ENCODE results near the gene HSD3B7.
A peak's percentile ranks its signal among the peaks of the same experiment; 100 is the strongest.

HSD3B7 gene

GRCh38 chr16:30958175-30959079 lies 26.6 kb upstream of the HSD3B7 start:
- Histone ChIP-seq H3K9me3 (ENCODE audit: insufficient read depth, low read length) (no peaks in the 10 kb centered on the region), H3K4me3 (ENCODE audit: insufficient read length, low read depth) (peak overlapping the region; percentile 87), H3K27me3 (ENCODE audit: insufficient read depth, insufficient read length) (no peaks in the 10 kb centered on the region), H3K36me3 (ENCODE audit: insufficient read depth, insufficient read length, low read length) (peaks cover 49% of the 10 kb centered on the region), H3K4me1 (ENCODE audit: insufficient read depth, insufficient read length) (peaks cover 17% of the 10 kb centered on the region), H3K9ac (ENCODE audit: insufficient read length, low read depth) (peak overlapping the region; percentile 97)
- no peak for DNase-seq (ENCODE audit: low read depth, low spot score)
- TF ChIP-seq YY1 (IDR thresholded peaks at IDR 0.05; ENCODE audit: insufficient read depth, insufficient read length) (no peak), SUZ12 (IDR thresholded peaks at IDR 0.05; ENCODE audit: extremely low read depth, insufficient read depth, insufficient read length) (no peak), ZNF274 (IDR thresholded peaks at IDR 0.05; ENCODE audit: low read depth, low read length) (no peak)

DNA sequence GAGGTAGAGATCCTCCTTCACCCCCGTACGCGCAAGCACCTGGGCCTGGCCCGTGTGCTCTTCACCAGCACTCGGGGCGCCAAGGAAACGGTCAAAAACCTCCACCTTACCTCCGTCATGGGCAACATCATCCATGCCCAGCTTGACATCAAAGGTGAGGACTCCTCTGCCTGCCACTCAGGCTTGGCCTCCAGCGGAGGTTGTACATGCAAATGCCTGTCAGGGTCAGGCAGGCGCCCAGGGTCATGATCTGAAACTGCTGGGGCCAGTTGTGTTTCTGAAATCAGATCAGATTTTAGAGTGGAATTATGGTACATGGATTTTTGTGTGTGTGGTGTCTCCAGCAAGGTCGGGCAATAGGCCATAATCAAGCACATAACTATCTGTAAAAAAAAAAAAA lies 23.6 kb upstream of the HSD3B7 start:
- H3K4me1 ChIP-seq (ENCODE audit: insufficient read depth, insufficient read length), result peaks cover 16% of the 10 kb centered on the region
- H3K9ac ChIP-seq (ENCODE audit: insufficient read length, low read depth), result no peak overlapping the region
- H3K4me3 ChIP-seq (ENCODE audit: insufficient read length, low read depth), result no peak overlapping the region
- TF ChIP-seq SUZ12 (IDR thresholded peaks at IDR 0.05; ENCODE audit: extremely low read depth, insufficient read depth, insufficient read length), result no peak
- no peak for TF ChIP-seq ZNF274 (IDR thresholded peaks at IDR 0.05; ENCODE audit: low read depth, low read length)
- no peak for TF ChIP-seq YY1 (IDR thresholded peaks at IDR 0.05; ENCODE audit: insufficient read depth, insufficient read length)
- DNase-seq (ENCODE audit: low read depth, low spot score), result no peak
- no peaks in the 10 kb centered on the region for H3K27me3 ChIP-seq (ENCODE audit: insufficient read depth, insufficient read length)
- no peaks in the 10 kb centered on the region for H3K9me3 ChIP-seq (ENCODE audit: insufficient read depth, low read length)
- H3K36me3 ChIP-seq (ENCODE audit: insufficient read depth, insufficient read length, low read length), result peaks cover 77% of the 10 kb centered on the region

GRCh38 chr16:30963925-30964511 lies 21.0 kb upstream of the HSD3B7 start:
- Histone ChIP-seq H3K4me1 (ENCODE audit: insufficient read depth, insufficient read length) (peaks cover 6% of the 10 kb centered on the region), H3K9ac (ENCODE audit: insufficient read length, low read depth) (no peak overlapping the region), H3K9me3 (ENCODE audit: insufficient read depth, low read length) (no peaks in the 10 kb centered on the region), H3K27me3 (ENCODE audit: insufficient read depth, insufficient read length) (no peaks in the 10 kb centered on the region), H3K36me3 (ENCODE audit: insufficient read depth, insufficient read length, low read length) (peaks cover 95% of the 10 kb centered on the region), H3K4me3 (ENCODE audit: insufficient read length, low read depth) (no peak overlapping the region)
- no peak for TF ChIP-seq YY1 (IDR thresholded peaks at IDR 0.05; ENCODE audit: insufficient read depth, insufficient read length)
- TF ChIP-seq ZNF274 (IDR thresholded peaks at IDR 0.05; ENCODE audit: low read depth, low read length), result no peak
- no peak for TF ChIP-seq SUZ12 (IDR thresholded peaks at IDR 0.05; ENCODE audit: extremely low read depth, insufficient read depth, insufficient read length)
- DNase-seq (ENCODE audit: low read depth, low spot score), result no peak

GRCh38 chr16:30964574-30965226 lies 20.3 kb upstream of the HSD3B7 start:
- TF ChIP-seq SUZ12 (IDR thresholded peaks at IDR 0.05; ENCODE audit: extremely low read depth, insufficient read depth, insufficient read length), result no peak
- no peak for TF ChIP-seq YY1 (IDR thresholded peaks at IDR 0.05; ENCODE audit: insufficient read depth, insufficient read length)
- no peak for TF ChIP-seq ZNF274 (IDR thresholded peaks at IDR 0.05; ENCODE audit: low read depth, low read length)
- Histone ChIP-seq H3K4me1 (ENCODE audit: insufficient read depth, insufficient read length) (peaks cover 6% of the 10 kb centered on the region), H3K9ac (ENCODE audit: insufficient read length, low read depth) (no peak overlapping the region), H3K4me3 (ENCODE audit: insufficient read length, low read depth) (no peak overlapping the region), H3K27me3 (ENCODE audit: insufficient read depth, insufficient read length) (no peaks in the 10 kb centered on the region), H3K36me3 (ENCODE audit: insufficient read depth, insufficient read length, low read length) (peaks cover 95% of the 10 kb centered on the region), H3K9me3 (ENCODE audit: insufficient read depth, low read length) (no peaks in the 10 kb centered on the region)
- no peak for DNase-seq (ENCODE audit: low read depth, low spot score)

GRCh38 chr16:30965436-30965835 lies 19.6 kb upstream of the HSD3B7 start:
- TF ChIP-seq ZNF274 (IDR thresholded peaks at IDR 0.05; ENCODE audit: low read depth, low read length), result no peak
- Histone ChIP-seq H3K4me3 (ENCODE audit: insufficient read length, low read depth) (no peak overlapping the region), H3K4me1 (ENCODE audit: insufficient read depth, insufficient read length) (peaks cover 6% of the 10 kb centered on the region), H3K36me3 (ENCODE audit: insufficient read depth, insufficient read length, low read length) (peaks cover 91% of the 10 kb centered on the region), H3K9me3 (ENCODE audit: insufficient read depth, low read length) (no peaks in the 10 kb centered on the region), H3K27me3 (ENCODE audit: insufficient read depth, insufficient read length) (no peaks in the 10 kb centered on the region), H3K9ac (ENCODE audit: insufficient read length, low read depth) (no peak overlapping the region)
- DNase-seq (ENCODE audit: low read depth, low spot score), result no peak

GRCh38 chr16:30966033-30966619 lies 18.9 kb upstream of the HSD3B7 start:
- TF ChIP-seq SUZ12 (IDR thresholded peaks at IDR 0.05; ENCODE audit: extremely low read depth, insufficient read depth, insufficient read length), result no peak
- Histone ChIP-seq H3K36me3 (ENCODE audit: insufficient read depth, insufficient read length, low read length) (peaks cover 91% of the 10 kb centered on the region), H3K4me3 (ENCODE audit: insufficient read length, low read depth) (no peak overlapping the region), H3K9me3 (ENCODE audit: insufficient read depth, low read length) (no peaks in the 10 kb centered on the region), H3K27me3 (ENCODE audit: insufficient read depth, insufficient read length) (no peaks in the 10 kb centered on the region), H3K4me1 (ENCODE audit: insufficient read depth, insufficient read length) (peaks cover 5% of the 10 kb centered on the region), H3K9ac (ENCODE audit: insufficient read length, low read depth) (no peak overlapping the region)
- DNase-seq (ENCODE audit: low read depth, low spot score), result no peak

DNA sequence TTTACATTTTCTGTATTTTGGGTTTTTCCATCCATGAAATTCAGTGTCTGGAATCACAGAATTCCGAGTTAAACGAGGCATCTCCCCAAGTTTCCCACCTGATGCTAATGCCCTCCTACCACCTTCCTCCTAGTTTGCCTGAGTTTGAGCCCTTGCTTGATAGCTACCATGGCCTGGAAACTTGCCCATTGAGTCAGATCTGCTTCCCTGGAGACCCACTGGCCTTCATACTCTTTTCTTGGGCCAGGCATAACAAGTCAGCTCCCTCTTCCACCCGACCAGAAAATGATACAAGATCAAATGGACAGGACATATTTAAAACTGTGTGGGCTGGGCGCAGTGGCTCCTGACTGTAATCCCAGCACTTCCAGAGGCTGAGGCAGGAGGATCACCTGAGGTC lies 17.2 kb upstream of the HSD3B7 start:
- DNase-seq (ENCODE audit: low read depth, low spot score), result no peak
- Histone ChIP-seq H3K9me3 (ENCODE audit: insufficient read depth, low read length) (no peaks in the 10 kb centered on the region), H3K9ac (ENCODE audit: insufficient read length, low read depth) (no peak overlapping the region), H3K27me3 (ENCODE audit: insufficient read depth, insufficient read length) (no peaks in the 10 kb centered on the region), H3K4me1 (ENCODE audit: insufficient read depth, insufficient read length) (peaks cover 2% of the 10 kb centered on the region), H3K4me3 (ENCODE audit: insufficient read length, low read depth) (no peak overlapping the region), H3K36me3 (ENCODE audit: insufficient read depth, insufficient read length, low read length) (peaks cover 91% of the 10 kb centered on the region)
- TF ChIP-seq YY1 (IDR thresholded peaks at IDR 0.05; ENCODE audit: insufficient read depth, insufficient read length), result no peak
- no peak for TF ChIP-seq SUZ12 (IDR thresholded peaks at IDR 0.05; ENCODE audit: extremely low read depth, insufficient read depth, insufficient read length)
- TF ChIP-seq ZNF274 (IDR thresholded peaks at IDR 0.05; ENCODE audit: low read depth, low read length), result no peak

Data from NT2/D1 (cell line).